ENCODE measurements around the gene ZFP92.
"Not testable (repeated sequence)": the region's sequence is repeated elsewhere in the genome, so short reads cannot be mapped to it uniquely, and the experiment has no call there.

Gene ZFP92

GRCh38 chrX:153384973-153385372 lies 26.3 kb upstream of the ZFP92 start:
- FAIRE-seq = not testable (repeated sequence)

GRCh38 chrX:153386097-153386496 lies 25.2 kb upstream of the ZFP92 start:
- no peak for DNase-seq (ENCODE audit: insufficient read length, low spot score)
- no peak for FAIRE-seq

More at GRCh38 chrX:153384973-153385372, 26.3 kb upstream of the ZFP92 start:
- not testable (repeated sequence) for DNase-seq (ENCODE audit: insufficient read length, low spot score)

GRCh38 chrX:153387345-153387744 lies 23.9 kb upstream of the ZFP92 start:
- no peak for FAIRE-seq
- DNase-seq (ENCODE audit: insufficient read length, low spot score) = no peak

- FAIRE-seq = no peak
- no peak for DNase-seq (ENCODE audit: insufficient read length, low spot score)
Observed at GRCh38 chrX:153387987-153388721, 23.1 kb upstream of the ZFP92 start.

- DNase-seq (ENCODE audit: insufficient read length, low spot score) = no peak
- no peak for FAIRE-seq
Observed at GRCh38 chrX:153388722-153389459, 22.4 kb upstream of the ZFP92 start.

- FAIRE-seq = peak; percentile 80
- DNase-seq (ENCODE audit: insufficient read length, low spot score) = not testable (repeated sequence)
Observed at GRCh38 chrX:153389460-153389768, 21.9 kb upstream of the ZFP92 start.

- DNase-seq (ENCODE audit: insufficient read length, low spot score) (no peak), FAIRE-seq (no peak)
Observed at GRCh38 chrX:153392642-153393321, 18.5 kb upstream of the ZFP92 start.

- DNase-seq (ENCODE audit: insufficient read length, low spot score) (no peak), FAIRE-seq (no peak)
Observed at GRCh38 chrX:153394612-153395011, 16.7 kb upstream of the ZFP92 start.

- DNase-seq (ENCODE audit: insufficient read length, low spot score) (no peak), FAIRE-seq (no peak)
Observed at GRCh38 chrX:153395613-153396319, 15.5 kb upstream of the ZFP92 start.

GRCh38 chrX:153396320-153397195 lies 14.7 kb upstream of the ZFP92 start:
- FAIRE-seq (no peak), DNase-seq (ENCODE audit: insufficient read length, low spot score) (no peak)

- no peak for DNase-seq (ENCODE audit: insufficient read length, low spot score)
- no peak for FAIRE-seq
Observed at GRCh38 chrX:153397256-153397960, 13.9 kb upstream of the ZFP92 start.

- FAIRE-seq = no peak
- DNase-seq (ENCODE audit: insufficient read length, low spot score) = no peak
Observed at GRCh38 chrX:153398275-153398960, 12.9 kb upstream of the ZFP92 start.

GRCh38 chrX:153400146-153401132 lies 10.8 kb upstream of the ZFP92 start:
- peak; percentile 5 for DNase-seq (ENCODE audit: insufficient read length, low spot score)
- FAIRE-seq = no peak

GRCh38 chrX:153401133-153401764 lies 10.0 kb upstream of the ZFP92 start, which contains the start of gene PNMA6E:
TSS of gene PNMA6E (minus strand) at chrX:153401350. CDS start at chrX:153398849, 2,501 bp downstream.
- no peak for FAIRE-seq
- no peak for DNase-seq (ENCODE audit: insufficient read length, low spot score)

GRCh38 chrX:153404333-153404732 lies 6.9 kb upstream of the ZFP92 start:
- FAIRE-seq; DNase-seq (ENCODE audit: insufficient read length, low spot score): not testable (repeated sequence)

- DNase-seq (ENCODE audit: insufficient read length, low spot score) (no peak), FAIRE-seq (no peak)
Observed at GRCh38 chrX:153405426-153405825, 5.8 kb upstream of the ZFP92 start.

- DNase-seq (ENCODE audit: insufficient read length, low spot score) = no peak
- no peak for FAIRE-seq
Observed at GRCh38 chrX:153406011-153406410, 5.3 kb upstream of the ZFP92 start.

Measured in HTR-8/SVneo (cell line).